Epithelial cell of proximal tubule (primary cell): ENCODE data around the gene KCTD11. TPM values are rescaled to one million over a fixed set of nuclear protein-coding genes. Genes with fewer than 3 reads are reported as not detected.

Experiments
- DNase-seq: peaks from one replicate; pipeline ENCODE4 v3.0.0-alpha.2; 2011; ENCODE audit warnings: low read depth
- H3K4me3 ChIP-seq: 2 replicates; pipeline ENCODE4 v1.5.1; 2011; ENCODE audit warnings: low read depth, mild to moderate bottlenecking, low read length
- CTCF ChIP-seq: conservative IDR thresholded peaks from 2 replicates; pipeline ENCODE4 v1.5.1; 2012; ENCODE audit warnings: low read depth, mild to moderate bottlenecking, low read length
- total RNA-seq: library from RNA; depleted of rRNA; stranded (reverse); fragments of >200 nt; gene quantifications from 2 replicates; pipeline ENCODE4 v1.2.3, GENCODE V29; 2015

The KCTD11 gene
- total RNA-seq, 1 donor from 2014 or later = 12.3 TPM

GRCh38 chr17:7309628-7310027 lies 42.3 kb upstream of the KCTD11 start:
- DNase-seq = no peak
- peak overlapping the region; percentile 95 for H3K4me3 ChIP-seq
- no peak for TF ChIP-seq CTCF

GRCh38 chr17:7311110-7311705 lies 40.8 kb upstream of the KCTD11 start:
- DNase-seq = no peak
- TF ChIP-seq CTCF = no peak
- no peak overlapping the region for H3K4me3 ChIP-seq

GRCh38 chr17:7312432-7313087 lies 39.4 kb upstream of the KCTD11 start:
- H3K4me3 ChIP-seq = no peak overlapping the region
- no peak for DNase-seq
- TF ChIP-seq CTCF = no peak

GRCh38 chr17:7313088-7313889 lies 38.7 kb upstream of the KCTD11 start:
- DNase-seq = no peak
- peak; percentile 19 for TF ChIP-seq CTCF
- H3K4me3 ChIP-seq = peak overlapping the region; percentile 86

GRCh38 chr17:7313890-7314718 lies 37.9 kb upstream of the KCTD11 start:
- no peak for TF ChIP-seq CTCF
- H3K4me3 ChIP-seq = peak overlapping the region; percentile 86
- no peak for DNase-seq

- peak within 1 kb of the TSS; percentile 86 for H3K4me3 ChIP-seq
- no peak for DNase-seq
- TF ChIP-seq CTCF = no peak
Observed at GRCh38 chr17:7314719-7315569, 37.0 kb upstream of the KCTD11 start, which contains the start of gene GPS2. Gene GPS2, minus strand, starts transcription at chr17:7315360. Its CDS starts 308 bp downstream, at chr17:7315052.
